ENCODE results near the gene RPS6KA5. TPM values are rescaled to one million over a fixed set of nuclear protein-coding genes. Genes with fewer than 3 reads are reported as not detected.

Gene RPS6KA5
- total and polyA plus RNA-seq, 9 of the 15 experiments (the other 6 are each of a cell fraction or from before 2014, with no cell fraction given) = 0.88 to 7.7 (median 4.7) TPM

- FAIRE-seq (no peak), DNase-seq (ENCODE audit: extremely low read depth in 1 of 4, low spot score in 3 of 4) (no peak), ATAC-seq (no peak)
- WGBS (ENCODE audit: insufficient coverage, low coverage, missing lambda C conversion rate) = 67% methylated on average over 3 of the region's 3 CpGs
- Histone ChIP-seq H3K4me2 (ENCODE audit: insufficient read depth, low read length) (no peak overlapping the region), H3K4me3 (no peak overlapping the region), H3K36me3 (ENCODE audit: control insufficient read depth, insufficient read depth, low read length) (no peaks in the 10 kb centered on the region), H2AFZ (ENCODE audit: low read depth, low read length) (no peak overlapping the region), H4K20me1 (replicated peaks; ENCODE audit: control insufficient read depth, insufficient read depth, low read length) (no peaks in the 10 kb centered on the region), H3K27me3 (ENCODE audit: control insufficient read depth in 2 of 2, insufficient read depth in 2 of 2, low read length in 2 of 2) (no peaks in the 10 kb centered on the region), H3K27ac (ENCODE audit: extremely low read depth, low read depth, low read length) (no peak overlapping the region), H3K4me1 (replicated peaks in 1 of 2; ENCODE audit: control insufficient read depth in 2 of 2, insufficient read depth in 2 of 2, low read length in 2 of 2) (no peaks in the 10 kb centered on the region; a peak in 1 of 5 replicates), H3K9me1 (ENCODE audit: control insufficient read depth, insufficient read depth, low read length) (no peaks in the 10 kb centered on the region), H3K9me3 (replicated peaks; ENCODE audit: control insufficient read depth, insufficient read depth, low read depth, low read length) (no peaks in the 10 kb centered on the region), H3K9ac (ENCODE audit: insufficient read depth in 1 of 2, low read depth in 2 of 2, low read length in 2 of 2) (no peak overlapping the region), H3K79me2 (ENCODE audit: control insufficient read depth, insufficient read depth, low read length) (no peaks in the 10 kb centered on the region)
- intact Hi-C loops (cut with micrococcal nuclease) = no loop called here
- in situ Hi-C loops (cut with MboI) = no loop called here
- ChIA-PET CTCF (ENCODE audit: low intra/inter-chr PET ratio) (no interaction called here), POLR2A (no interaction called here)
- no TSS peak for BruUV-seq (replicated peaks)
- TF ChIP-seq ZBTB1 (CRISPR knock-in tag; IDR thresholded peaks at IDR 0.05; ENCODE audit: borderline replicate concordance, low read depth) (no peak), UBTF (IDR thresholded peaks at IDR 0.05; ENCODE audit: borderline replicate concordance in 1 of 2, low read depth in 2 of 2, low read length in 2 of 2) (no peak), SMC3 (conservative IDR thresholded peaks at IDR 0.05; ENCODE audit: insufficient read depth, low read depth, low read length) (no peak), MCM3 (IDR thresholded peaks at IDR 0.05) (no peak), CLOCK (CRISPR knock-in tag; IDR thresholded peaks at IDR 0.05; ENCODE audit: borderline replicate concordance) (no peak), FOSL1 (tag; conservative IDR thresholded peaks at IDR 0.05) (no peak), ZHX1 (conservative IDR thresholded peaks at IDR 0.05; ENCODE audit: low read length) (no peak), MAFF (IDR thresholded peaks at IDR 0.05; ENCODE audit: low read length) (no peak), PHF8 (IDR thresholded peaks at IDR 0.05; ENCODE audit: borderline replicate concordance, low read length) (no peak), ZKSCAN8 (CRISPR knock-in tag; IDR thresholded peaks at IDR 0.05) (no peak), C11orf30 (IDR thresholded peaks at IDR 0.05; ENCODE audit: low read depth) (no peak), ZNF778 (CRISPR knock-in tag; IDR thresholded peaks at IDR 0.05) (no peak), SMARCB1 (IDR thresholded peaks at IDR 0.05; ENCODE audit: insufficient read length, low read depth) (no peak), ZNF384 (IDR thresholded peaks at IDR 0.05; ENCODE audit: low read depth, low read length) (no peak), ZFP1 (CRISPR knock-in tag; IDR thresholded peaks at IDR 0.05) (no peak), CXXC5 (CRISPR knock-in tag; IDR thresholded peaks at IDR 0.05) (no peak)
Observed at GRCh38 chr14:91016800-91017410, 43.5 kb downstream of the RPS6KA5 start.
